GM19025 (cell line): ENCODE measurements around the gene BRINP1.

Source experiments
- ATAC-seq: cut with Tn5 transposase; IDR thresholded peaks from one replicate; pipeline ENCODE4 v1.9.1; 2021; ENCODE audit warnings: mild to moderate bottlenecking, low read depth, moderate library complexity; ENCODE audit not compliant: unreplicated experiment

The BRINP1 gene

DNA sequence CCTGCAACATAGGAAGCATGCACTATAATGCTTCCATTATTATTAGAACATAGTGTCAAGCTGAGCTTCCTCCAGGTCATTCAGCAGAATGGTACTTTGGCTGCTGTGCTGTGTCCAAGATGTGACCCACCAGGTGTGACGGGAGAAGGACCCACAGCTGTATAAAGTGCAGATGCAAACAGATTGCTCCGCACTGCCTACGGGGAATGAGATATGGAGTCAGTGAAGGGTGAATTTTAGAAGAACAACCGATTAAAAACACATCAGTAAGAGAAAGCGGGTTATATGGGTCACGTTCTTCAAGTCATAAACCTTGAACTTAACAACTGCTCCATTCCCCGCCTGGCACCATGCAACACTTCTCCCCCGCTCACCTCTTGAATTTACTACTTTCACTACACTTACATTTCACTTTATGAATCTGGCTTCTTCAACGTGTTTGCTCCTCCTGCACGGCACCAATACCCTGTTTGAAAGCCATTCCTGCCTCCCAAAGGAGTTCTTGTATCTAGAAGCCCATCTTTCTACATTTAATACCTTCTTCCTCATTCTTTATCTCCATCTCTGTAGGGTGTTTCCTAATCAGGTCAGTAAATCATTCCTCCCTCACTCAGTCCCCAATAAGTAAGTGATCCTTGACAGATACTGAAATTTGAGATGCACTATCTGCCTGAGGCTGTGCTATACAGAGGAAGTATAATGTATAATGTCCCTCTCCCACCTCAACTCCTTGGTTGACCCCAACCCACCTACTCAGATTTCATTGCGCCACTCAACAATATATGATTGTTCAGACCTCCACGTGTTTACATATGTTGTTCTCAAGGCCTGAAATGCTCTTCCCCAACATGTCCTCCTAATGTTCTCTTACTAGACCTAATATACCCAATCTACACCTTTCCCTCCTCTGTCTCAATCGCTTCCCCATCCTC is 25.9 kb downstream of the BRINP1 start:
- ATAC-seq, result no peak

GRCh38 chr9:119339056-119339455 is 30.2 kb downstream of the BRINP1 start:
- no peak for ATAC-seq

- no peak for ATAC-seq
Observed at GRCh38 chr9:119337573-119337972, 31.7 kb downstream of the BRINP1 start.

DNA sequence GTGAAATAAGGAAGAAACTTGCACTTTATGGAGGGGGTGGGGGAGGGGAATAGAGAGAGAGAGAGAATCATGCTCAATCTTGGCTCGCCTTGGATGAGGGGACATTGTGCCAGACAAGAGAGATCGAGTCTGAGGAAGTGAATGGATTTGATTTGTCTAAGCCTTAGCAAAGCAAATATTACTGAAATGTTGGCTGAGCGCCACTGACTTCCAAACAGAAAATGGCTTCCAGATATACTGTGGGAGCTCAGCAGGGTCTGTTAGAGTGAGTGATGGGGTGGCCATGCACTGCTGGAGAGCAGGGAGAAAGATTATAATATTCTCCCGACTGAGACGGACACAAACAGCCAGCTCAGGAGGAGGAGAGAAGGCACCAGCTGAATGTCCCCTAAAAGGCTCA is 34.5 kb downstream of the BRINP1 start:
- no peak for ATAC-seq

DNA sequence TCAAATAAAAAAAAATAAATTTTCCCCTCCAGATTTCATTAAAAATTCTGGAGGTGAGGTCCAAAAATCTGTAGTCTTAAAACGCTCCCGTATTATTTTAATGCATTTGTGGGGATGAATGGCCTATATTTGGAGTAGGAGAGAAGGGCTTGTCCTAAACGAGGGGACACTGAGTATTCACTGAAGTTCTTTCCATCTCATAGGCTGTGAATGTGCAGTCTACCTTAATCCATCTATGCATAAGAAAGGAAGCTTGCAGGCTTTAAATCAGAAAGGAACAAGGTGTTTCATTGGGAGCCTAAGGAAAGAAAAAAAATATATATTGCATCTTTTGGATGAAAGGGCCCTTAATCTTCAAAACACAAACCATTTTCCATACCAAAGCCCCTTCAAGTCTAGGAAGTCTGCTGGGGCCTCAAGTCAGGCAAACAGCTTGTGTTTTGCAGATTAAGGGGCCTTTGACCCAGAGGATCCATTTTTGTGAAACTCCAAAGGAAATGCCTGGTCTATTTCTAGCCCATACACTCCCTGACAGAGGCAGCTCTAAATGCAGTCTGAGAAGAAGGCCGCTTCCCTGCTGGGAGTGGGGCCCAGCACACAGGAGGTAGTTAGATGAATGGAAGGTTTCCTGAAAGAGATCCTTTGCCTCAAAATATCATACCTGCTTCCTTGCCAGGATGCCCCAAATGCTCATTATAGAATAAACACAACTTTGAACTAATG is 35.6 kb downstream of the BRINP1 start:
- no peak for ATAC-seq

GRCh38 chr9:119332522-119332921 is 36.7 kb downstream of the BRINP1 start:
- no peak for ATAC-seq

DNA sequence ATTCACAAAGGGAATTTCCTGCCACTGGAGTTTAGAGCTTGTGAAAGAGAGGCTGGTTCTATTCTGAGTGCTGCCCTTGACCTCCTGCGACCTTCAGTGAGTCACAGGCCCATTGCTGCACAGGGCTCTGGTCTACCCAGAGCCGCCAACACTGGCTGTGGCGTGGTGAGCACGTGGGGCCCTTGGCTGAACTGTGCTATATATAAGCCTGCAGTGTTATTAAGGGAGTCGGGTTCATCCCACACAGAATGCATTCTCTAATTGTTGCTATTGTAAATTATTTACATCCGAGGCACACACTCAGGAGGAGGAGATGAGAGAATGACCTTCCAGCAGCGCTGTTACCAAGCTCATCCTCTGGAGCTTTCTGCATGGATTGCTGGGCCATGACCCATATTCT is 47.1 kb downstream of the BRINP1 start:
- ATAC-seq, result no peak

DNA sequence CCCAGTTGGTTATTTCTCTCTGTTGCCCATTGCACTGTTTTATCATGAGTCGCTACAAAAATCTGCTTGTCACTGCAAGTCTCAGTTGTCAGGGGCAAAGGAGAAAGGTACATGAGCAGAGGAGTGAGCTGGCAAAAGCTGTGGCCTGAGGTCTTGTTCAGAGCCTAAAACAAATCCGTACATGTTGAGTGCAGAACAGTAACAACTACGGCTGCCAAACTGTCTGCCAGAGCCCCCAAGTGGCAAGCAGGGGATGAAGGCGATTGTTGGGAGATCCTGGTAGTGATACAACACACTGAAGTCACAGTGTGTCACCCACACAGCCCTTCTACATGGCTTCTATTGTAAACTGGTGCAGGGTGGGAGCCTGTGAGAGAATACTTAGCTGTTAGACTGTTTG is 50.9 kb downstream of the BRINP1 start:
- no peak for ATAC-seq

DNA sequence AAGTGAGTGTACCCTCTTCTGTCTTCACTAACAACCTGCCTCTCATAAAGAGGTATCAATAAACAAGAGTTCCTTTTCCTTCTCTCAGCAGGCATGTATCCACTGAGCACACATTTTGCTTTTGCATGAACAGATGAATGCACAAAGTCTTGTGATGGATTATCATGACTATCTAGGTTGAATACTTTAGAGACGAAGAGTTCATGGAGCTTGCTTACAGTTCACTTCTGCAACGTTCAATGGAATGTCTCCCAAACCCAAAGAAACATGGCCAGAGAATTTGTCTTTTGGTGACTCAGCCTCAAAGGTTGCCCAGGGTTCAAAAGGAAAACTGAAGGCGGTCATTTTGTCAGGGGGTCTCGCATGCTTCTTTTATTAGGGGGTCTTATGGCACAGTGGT is 55.4 kb downstream of the BRINP1 start:
- no peak for ATAC-seq

- no peak for ATAC-seq
Observed at GRCh38 chr9:119310741-119311140, 58.5 kb downstream of the BRINP1 start.

GRCh38 chr9:119307471-119307870 is 61.8 kb downstream of the BRINP1 start:
- ATAC-seq, result no peak

DNA sequence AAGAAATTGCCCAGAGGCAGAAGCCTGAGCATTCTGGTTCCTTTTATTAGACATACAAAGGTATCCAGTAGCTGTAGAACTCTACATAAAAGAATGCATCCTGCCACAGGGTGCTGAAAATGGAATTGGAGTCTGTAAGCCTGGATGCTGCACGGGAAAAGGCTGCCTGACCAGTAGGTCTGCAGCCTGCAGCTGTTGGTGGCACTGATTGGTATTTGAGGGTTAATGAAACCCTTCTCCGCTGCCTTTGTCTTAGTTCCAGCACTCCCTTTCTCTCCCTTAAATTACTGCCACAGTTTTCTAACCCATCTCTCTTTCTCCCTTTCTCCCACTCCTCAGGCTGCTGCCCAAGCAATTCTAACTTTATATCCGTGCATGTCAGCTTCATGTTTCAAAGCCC is 64.7 kb downstream of the BRINP1 start:
- ATAC-seq, result no peak

DNA sequence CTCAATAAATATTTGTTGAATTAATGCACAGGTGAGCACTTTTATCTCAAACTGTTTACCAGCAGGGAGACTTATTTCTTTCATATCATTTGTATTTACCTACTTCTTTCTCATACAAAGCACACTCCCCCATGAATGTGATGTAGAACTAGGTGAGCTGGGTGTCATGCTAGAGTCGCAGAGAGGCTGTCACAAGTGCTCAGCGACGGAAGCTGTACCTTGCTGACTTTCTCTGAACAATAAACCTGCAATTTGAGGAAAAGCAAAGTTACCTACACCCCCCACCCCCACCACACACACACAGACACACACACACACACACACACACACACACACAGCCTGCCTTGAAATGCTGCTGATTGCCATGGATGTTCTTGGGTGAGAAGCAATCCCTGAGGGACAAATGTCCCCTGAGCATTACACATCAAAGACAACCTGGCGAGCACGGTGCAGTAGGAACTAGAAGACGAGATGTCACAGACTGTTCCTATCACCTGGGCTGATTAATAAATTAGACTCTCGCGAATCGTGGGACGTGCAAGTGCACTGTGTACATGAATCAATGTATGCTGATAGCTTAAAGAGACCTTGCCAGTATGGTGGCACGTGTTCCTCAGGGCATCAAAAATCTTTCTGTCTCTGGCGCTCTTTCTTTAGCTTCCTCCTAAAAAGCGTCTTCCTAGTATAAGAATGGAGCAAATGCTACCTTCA is 66.1 kb downstream of the BRINP1 start:
- no peak for ATAC-seq

GRCh38 chr9:119298076-119298853 is 71.0 kb downstream of the BRINP1 start:
- ATAC-seq, result no peak

DNA sequence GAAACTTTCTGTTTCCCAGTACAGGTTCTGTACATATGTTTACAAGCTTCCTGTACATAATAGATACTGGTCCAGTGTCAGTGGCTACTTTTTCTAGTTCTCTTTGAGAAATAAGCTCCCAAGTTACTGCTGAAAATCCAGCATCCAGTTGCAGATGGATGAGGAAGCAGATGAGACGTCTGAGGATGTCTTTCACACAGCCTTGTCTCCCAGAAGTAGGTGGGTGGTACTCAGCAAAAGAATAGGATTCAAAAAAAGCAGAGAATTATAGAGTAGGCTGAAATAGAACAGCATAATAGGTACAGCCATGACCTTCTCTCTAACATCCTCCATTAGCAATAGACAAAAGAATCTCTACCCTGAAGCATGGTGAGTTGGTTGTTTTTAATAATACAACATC is 77.7 kb downstream of the BRINP1 start:
- ATAC-seq, result no peak

DNA sequence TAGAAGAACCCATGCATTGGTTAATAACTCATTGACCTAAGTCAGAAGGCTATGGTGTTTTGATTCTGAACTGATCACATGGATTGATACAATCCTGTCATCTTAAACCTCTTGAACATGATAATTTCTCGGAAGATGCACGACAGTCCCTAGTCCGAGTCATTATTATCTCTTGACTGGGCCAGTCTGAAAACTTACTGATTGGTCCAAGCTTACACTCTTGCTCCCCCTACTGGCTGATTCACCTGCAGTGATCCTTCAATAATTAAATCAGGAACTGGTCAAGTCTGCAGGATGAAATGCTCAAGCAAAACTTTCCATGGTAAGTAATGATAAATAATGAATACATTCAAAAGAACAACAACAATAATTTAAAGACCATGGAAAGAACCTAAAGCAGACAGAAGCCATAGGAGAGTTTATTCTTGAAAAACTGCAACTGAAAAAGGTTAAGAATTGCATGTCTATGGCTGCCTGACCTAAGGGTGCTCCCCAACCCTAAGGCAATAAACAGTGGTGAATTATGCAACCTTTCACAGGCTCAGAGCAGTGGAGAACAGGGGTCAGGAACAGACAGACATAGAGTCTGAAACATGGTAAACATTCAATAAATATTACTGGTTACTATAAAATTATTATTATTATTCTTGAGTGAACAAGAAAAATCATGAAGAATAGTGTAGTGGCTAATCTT is 79.3 kb downstream of the BRINP1 start:
- ATAC-seq, result no peak

- no peak for ATAC-seq
Observed at GRCh38 chr9:119284587-119285337, 84.5 kb downstream of the BRINP1 start.

DNA sequence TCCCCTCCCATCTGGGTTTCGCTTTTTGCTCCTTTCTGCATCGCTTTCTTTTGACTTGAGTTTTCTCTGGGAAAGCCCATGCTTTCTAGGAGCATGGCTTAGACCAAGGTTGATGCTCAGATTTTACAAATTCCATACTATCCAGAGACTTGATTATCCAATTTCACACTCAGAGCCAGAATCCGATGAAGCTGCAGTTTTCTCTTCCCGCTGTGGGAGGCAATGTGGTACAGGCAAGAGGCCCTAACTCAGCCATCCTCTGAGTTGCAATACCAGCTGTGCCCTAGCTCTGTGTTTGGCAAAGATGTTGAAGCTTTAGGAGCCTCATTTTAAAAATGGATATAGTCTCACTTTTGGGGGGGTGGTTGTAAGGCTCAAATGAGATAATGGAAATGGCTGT is 85.1 kb downstream of the BRINP1 start:
- no peak for ATAC-seq
